Activated CD4-positive, alpha-beta T cell treated with anti-CD3 and anti-CD28 coated beads, Interleukin-2, amount 50 U/mL, for 4 hours (primary cell): ENCODE results near the gene EVX2.

Experiments
- DNase-seq, 2 experiments: peaks; one replicate each; pipeline ENCODE4 v3.0.0-alpha.2; 2020

Gene EVX2

GRCh38 chr2:176083796-176084261 lies at the start of gene EVX2:
EVX2 (minus strand) TSS chr2:176083962; CDS start chr2:176083776, 186 bp downstream.
- DNase-seq: no peak

DNA sequence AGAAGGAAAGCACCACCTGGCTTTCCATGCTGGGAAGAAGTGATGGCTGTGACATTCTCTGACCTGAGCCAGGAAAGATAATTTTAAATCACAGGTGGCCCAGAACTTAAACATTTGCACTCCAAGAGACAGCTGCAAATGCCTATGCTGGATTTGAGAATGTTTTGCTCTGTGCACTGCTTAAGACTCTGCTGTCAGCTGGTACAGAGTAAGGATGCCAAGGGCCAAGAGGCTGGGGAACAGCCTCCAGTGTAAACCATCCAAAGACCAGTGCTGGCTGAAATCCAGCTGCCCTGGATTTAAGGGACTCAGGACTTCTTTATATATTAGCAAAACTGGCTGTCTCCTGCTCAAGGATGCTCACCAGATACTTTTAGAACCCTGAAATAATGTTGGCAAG lies 49.6 kb upstream of the EVX2 start:
- no peak for DNase-seq

DNA sequence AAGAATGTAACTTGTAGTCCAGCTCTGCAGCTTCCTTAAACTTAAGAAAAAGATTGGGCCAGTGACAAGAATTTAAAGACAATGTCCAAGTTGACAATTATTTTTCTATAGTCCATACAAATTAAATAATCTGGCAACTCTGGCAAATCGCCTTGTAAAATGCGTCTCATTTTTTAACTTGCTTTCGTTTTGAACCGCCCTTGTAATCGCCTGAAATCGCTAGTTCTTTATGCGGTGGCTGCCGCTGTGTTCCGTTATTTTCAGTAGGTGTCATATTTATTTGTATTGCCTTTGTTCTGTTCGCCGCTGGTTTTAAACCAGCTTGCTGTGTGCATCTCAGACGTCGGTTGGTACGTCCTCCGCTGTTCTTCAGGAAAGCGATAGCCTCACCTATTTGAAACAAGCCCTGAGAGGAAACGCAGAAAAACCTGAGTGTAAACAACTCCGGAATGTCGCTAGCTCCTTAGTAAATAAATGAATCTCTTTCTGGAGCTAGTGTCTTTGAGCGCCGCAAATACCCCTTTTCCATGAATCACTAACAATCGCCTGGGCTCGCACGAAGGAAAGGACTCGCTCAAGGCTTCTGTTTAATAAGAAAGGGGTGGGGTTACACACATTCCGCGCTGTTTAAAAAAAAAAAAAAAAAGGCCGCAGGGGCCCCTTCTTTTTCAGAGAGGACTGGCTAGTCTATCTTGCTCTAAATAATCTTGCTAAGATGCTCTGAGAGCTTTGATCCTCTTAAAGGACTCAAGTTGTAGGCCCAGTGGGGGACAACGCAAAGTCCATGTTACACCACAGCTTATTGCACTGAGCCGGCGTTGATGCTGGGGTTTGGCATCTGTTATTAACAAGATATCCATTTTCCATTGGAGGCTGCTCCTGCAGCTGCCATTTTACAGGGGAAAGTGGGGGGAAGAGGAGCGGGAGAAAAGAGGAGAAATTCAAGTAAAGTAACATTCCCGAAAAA lies 48.7 kb upstream of the EVX2 start:
- no peak for DNase-seq

DNA sequence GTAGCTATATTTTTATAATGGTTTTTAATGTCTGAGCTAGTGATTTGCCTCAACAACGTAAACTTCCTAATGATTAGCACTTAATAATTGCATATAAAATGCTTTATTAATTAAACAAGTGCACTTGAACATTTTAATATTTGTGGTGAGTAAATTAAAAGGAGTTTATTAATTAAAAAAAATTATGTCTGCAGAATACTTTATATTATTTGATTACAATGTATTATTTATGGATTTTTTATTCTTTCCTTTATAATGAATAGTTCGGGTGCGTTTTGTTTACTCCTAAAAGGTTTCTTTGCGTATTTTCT lies 48.0 kb upstream of the EVX2 start:
- no peak for DNase-seq

DNA sequence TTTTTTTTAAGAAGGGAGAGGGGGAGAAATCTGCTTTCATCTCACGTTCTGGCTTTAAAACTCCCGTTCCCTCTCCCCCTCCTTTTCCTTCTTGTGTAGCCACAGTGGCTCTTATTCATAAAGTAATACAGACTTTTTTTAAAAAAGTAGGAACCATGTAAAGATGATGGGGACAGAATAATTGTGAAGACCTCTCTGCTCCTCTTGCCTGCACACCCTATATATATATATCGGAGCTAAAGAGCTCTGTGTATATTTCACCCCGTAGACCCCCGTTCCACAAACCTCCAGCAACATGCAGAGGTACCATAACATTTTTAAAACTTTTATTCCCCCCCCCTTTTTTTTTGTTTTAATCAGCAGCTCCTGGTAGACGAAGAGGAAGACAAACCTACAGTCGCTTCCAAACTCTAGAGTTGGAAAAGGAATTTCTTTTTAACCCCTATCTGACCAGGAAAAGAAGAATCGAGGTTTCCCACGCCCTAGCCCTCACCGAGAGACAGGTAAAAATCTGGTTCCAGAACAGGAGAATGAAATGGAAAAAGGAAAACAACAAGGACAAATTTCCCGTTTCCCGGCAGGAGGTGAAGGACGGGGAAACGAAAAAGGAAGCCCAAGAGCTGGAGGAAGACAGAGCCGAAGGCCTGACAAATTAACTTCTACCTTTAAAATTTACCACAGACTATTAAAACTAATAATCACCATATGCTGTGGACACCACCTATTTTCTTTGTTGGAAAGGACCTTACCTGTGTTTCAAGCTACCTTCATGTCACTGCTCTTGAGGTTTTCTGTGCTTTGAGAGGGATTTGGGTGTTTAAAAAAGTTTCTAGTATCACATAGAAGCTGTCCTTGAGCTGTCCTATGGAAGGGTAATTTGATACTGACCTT lies 47.4 kb upstream of the EVX2 start:
- DNase-seq: no peak

GRCh38 chr2:176130147-176130956 lies 46.6 kb upstream of the EVX2 start:
- no peak for DNase-seq

- DNase-seq: no peak
These were observed 46.0 kb upstream of the EVX2 start for GRCh38 chr2:176129813-176130146.

- DNase-seq: no peak
These were observed 45.4 kb upstream of the EVX2 start, which contains the start of gene HOXD8 for GRCh38 chr2:176128982-176129796. HOXD8 (plus strand) TSS chr2:176129705; CDS start chr2:176130367, 662 bp downstream.

DNA sequence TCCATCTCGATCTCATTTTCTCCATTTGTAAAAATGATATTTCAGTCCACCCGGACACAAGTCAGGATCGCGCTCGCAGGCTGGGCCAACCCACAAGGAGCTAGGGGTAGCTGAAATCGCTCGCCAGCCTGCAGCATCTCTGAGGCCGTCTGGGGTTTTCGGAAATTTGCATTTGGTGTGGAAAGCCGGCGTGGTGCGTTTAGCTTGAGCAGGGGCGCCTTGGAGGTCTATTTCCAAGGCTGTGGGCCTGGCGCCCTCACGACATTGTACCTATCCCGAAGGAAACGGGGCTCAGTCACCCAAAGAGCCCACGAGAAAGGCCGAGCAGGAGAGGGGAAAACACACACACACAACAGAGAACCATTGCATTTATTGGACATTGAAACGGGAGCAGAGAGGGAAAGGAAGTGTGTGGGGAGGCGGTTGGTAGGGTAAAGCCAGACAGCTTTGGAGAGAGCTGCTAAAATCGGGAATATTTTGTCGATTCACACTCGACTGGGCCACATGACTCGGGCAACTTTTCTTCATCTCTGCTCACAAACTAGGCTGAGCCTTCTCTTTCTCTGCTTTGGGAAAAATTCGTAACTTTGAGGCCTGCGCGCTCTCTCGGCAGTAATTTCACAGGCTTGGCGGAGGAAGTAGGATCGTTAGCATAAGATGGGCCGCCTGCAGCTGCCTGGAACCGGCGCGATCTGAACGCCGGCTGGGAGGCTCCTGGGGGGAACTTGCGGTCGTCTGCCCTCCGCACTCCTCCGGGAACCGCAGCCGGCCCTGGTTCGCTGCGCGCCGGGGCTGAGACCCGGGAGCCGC lies 44.6 kb upstream of the EVX2 start:
- no peak for DNase-seq

GRCh38 chr2:176127774-176128072 lies 44.0 kb upstream of the EVX2 start:
- no peak for DNase-seq

DNA sequence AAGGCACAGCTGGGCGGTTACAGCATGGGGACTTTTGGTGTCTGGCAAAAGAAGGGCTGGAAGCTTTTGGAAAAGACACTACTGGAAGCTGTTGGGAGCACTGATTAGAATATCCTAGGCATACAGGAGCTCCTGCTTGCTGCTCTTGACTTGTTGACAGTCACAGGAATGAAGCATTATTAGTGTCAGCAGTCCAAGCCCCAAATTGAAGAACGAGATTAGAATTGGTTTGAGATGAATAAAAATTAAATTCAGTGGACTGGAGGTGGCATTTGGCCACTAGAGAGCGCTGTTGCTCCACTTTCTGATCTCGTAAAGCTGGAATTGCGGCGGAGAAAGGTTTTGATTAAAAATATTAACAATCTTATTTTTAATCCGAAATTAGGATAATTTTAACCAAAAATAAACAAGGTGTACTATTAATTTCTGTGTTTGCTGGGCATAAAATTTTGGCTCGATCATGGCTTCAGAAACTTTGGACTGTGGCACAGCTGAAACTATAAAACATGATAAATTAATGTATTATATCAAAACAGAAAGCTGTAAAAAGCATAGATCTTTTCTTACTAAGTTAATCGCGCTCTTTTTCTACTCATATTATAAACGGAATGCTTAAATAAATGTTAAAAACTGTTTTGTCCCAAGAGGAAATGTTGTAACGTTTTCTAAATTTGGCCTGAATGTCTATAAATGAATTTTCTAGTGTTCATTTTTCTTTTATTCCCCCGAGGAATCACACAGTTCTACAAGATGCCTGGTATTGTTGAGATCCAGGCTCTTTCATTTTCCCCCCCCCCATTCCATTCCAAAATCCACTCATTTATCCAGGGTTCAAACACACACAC lies 43.4 kb upstream of the EVX2 start:
- peak; percentile 63 to 74 for DNase-seq

DNA sequence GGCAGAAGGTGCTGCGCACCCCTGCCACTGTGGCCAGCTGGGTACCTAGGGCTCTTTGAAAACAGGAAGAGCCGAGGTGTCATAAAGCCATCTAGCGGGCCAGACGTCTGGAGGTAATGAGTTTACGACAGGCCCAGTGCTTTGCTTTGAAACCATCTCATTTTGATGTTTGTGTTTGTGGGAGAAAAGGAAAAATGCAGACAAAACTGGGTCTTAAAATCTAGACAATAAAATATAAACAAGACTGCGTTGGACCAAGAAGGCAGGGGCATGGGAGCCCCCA lies 42.0 kb upstream of the EVX2 start:
- no peak for DNase-seq

- DNase-seq: no peak
These were observed 41.4 kb upstream of the EVX2 start for GRCh38 chr2:176124947-176125771.

DNA sequence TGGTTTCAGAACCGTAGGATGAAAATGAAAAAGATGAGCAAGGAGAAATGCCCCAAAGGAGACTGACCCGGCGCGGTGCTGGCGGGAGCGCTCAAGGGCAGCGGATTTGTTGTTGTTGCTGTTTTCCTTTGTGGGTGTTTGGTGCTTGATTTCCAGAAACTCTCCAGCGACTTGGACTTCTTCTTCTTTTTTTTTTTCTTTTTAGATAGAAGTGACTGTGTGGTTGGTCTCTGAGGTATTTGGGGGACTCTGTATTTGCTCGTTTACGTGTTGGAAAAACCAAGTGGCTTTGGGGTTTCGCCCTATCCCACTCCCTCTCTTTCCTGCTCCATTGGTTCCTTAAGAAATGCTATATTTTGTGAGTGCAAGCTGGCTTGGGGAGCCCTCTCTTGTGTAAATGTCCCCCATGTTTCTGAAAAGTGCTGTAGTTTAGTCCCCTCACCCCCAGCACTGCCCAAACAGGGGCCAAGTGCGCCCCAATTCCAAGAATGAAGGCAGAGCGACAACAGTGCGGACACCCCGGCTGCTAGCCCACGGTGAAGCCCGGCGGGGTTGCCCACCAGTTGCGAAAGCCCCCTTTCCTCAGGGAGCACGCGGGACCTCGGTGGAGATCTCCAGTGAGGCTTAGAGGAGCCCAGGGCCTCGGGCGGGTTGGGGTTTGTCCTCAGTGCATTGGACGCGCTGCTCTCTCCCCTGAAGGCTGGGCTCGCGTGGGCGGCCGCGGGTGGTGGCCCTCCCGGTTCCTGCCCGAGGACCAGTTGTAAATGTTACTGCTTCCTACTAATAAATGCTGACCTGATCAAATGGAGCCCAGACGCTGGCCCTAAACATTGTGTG lies 40.6 kb upstream of the EVX2 start:
- DNase-seq: no peak

DNA sequence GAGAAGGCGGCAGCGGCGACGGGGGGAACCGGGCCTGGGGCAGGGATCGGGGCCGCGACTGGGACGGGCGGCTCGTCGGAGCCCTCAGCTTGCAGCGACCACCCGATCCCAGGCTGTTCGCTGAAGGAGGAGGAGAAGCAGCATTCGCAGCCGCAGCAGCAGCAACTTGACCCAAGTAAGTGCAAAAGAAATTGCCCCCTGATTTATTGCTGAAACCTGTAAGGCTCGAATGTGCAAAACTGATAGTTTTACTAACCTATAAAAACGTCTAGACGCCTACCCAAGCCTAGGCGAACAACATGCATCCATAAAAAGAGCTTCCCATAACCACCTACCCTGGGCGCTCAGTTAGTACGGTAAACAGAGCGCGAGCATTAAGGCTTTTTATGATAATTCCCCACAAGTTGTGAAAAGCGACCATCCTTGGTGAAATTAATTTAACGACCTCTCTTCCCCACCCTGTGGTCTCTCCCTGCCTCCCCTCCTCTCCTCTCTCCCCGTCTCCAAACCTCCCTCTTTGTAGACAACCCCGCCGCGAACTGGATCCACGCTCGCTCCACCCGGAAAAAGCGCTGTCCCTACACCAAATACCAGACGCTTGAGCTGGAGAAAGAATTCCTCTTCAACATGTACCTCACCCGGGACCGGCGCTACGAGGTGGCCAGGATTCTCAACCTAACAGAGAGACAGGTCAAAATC lies 39.8 kb upstream of the EVX2 start:
- DNase-seq: no peak

DNA sequence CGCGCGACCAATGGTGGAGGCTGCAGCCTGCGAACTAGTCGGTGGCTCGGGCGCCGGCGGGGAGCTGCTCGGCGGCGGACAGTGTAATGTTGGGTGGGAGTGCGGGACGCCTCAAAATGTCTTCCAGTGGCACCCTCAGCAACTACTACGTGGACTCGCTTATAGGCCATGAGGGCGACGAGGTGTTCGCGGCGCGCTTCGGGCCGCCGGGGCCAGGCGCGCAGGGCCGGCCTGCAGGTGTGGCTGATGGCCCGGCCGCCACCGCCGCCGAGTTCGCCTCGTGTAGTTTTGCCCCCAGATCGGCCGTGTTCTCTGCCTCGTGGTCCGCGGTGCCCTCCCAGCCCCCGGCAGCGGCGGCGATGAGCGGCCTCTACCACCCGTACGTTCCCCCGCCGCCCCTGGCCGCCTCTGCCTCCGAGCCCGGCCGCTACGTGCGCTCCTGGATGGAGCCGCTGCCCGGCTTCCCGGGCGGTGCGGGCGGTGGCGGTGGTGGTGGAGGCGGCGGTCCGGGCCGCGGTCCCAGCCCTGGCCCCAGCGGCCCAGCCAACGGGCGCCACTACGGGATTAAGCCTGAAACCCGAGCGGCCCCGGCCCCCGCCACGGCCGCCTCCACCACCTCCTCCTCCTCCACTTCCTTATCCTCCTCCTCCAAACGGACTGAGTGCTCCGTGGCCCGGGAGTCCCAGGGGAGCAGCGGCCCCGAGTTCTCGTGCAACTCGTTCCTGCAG lies 39.1 kb upstream of the EVX2 start, which contains the start of gene HOXD9:
Gene HOXD9, plus strand, starts transcription at position 37 of the 728 bp plus-strand sequence. Its CDS starts 50 bp downstream, at position 87.
- no peak for DNase-seq

DNA sequence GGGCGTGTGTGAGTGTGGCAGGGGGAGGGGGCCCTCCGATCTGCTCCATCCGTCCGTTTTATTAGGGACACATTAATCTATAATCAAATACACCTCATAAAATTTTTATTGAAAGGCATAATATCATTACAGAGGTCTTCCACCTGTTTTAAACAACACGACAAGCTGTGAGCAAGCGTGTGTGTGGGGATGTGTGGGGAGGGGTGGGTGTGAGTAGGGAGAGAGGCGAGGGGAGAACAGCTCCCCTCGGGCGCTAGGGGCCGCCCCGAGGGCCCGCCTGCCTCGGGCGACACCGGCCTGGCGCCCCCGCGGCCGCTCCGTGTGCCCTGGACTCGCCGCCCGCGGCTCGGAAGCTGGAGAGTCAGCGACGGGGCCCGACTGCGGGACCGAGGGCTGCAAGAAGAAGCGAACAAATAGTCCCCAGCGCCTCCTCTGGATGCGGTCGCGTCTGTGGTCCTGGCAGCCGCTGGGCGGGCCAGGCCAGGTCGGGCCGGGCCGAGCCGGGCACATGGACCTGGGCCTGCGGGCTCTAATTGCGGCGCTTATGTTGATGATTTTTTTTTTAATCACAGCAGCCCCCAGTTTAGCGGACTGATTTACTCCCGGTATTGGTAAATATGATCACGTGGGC lies 38.4 kb upstream of the EVX2 start:
- no peak for DNase-seq
